KMS-11 (cell line): Measurements from ENCODE around the gene TDP1.

Source experiments
- H2AFZ ChIP-seq: fragments of 200-600 bp; sonication (generic); 2 replicates; pipeline ENCODE4 v1.6.1; 2016; ENCODE audit warnings: antibody characterized with exemption, mixed run types, low read depth
- H3K27ac ChIP-seq: fragments of 200-600 bp; sonication (generic); 2 replicates; pipeline ENCODE4 v1.6.1; 2016; ENCODE audit warnings: mild to moderate bottlenecking, mixed run types
- H3K27me3 ChIP-seq: fragments of 200-600 bp; sonication (generic); 2 replicates; pipeline ENCODE4 v1.6.1; 2017; ENCODE audit warnings: mild to moderate bottlenecking, low read depth, mixed run types, moderate library complexity; ENCODE audit not compliant: insufficient read depth
- H3K36me3 ChIP-seq: fragments of 200-600 bp; sonication (generic); 2 replicates; pipeline ENCODE4 v1.6.1; 2017; ENCODE audit warnings: mild to moderate bottlenecking, mixed run types; ENCODE audit not compliant: insufficient read depth
- H3K4me1 ChIP-seq: fragments of 200-600 bp; sonication (generic); 2 replicates; pipeline ENCODE4 v1.6.1; 2016; ENCODE audit warnings: mild to moderate bottlenecking, low read depth, mixed run types; ENCODE audit not compliant: poor library complexity, severe bottlenecking
- H3K4me2 ChIP-seq: fragments of 200-600 bp; sonication (generic); 2 replicates; pipeline ENCODE4 v1.7.0; 2016; ENCODE audit warnings: mild to moderate bottlenecking, mixed run types
- H3K4me3 ChIP-seq: fragments of 200-600 bp; sonication (generic); IDR thresholded peaks from 2 replicates; pipeline ENCODE4 v1.6.1; 2017; ENCODE audit warnings: low read depth, low read length, mixed read lengths; ENCODE audit not compliant: insufficient read depth
- H3K79me2 ChIP-seq: fragments of 200-600 bp; sonication (generic); 2 replicates; pipeline ENCODE4 v1.6.1; 2016; ENCODE audit warnings: low read depth, mixed run types; ENCODE audit not compliant: insufficient read depth
- H3K9ac ChIP-seq: fragments of 200-600 bp; sonication (generic); 2 replicates; pipeline ENCODE4 v1.6.1; 2016; ENCODE audit warnings: mild to moderate bottlenecking, mixed run types
- H4K20me1 ChIP-seq: fragments of 200-600 bp; sonication (generic); 2 replicates; pipeline ENCODE4 v1.6.1; 2016; ENCODE audit warnings: mild to moderate bottlenecking, mixed run types; ENCODE audit not compliant: insufficient read depth
- TF ChIP-seq, protein P1 (sequence below): fragments of 200-600 bp; sonication (generic); conservative IDR thresholded peaks from 2 replicates; pipeline ENCODE4 v1.6.1; 2017; ENCODE audit warnings: low read depth, mild to moderate bottlenecking, antibody characterized with exemption, low read length, moderate library complexity, mixed read lengths

The TDP1 gene

DNA sequence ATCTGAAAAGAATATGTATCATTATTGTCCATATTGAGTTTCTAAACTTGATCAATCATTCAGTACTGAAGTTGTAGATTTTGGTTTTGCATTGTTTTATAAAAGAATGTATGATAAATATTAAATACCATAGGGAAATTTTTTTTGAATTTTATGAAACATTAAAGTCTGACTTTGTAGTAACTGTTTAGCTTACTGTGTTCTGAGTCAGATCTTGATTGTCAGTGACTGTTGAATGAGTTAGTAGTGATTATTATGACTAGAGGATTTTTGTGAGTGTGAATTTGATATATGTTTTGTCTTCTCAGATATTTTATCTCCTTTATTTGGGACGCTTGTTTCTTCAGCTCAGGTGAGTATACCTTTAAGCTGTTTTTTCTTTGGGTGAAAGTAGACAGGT, 10.1 kb downstream of the TDP1 start:
- Histone ChIP-seq H3K36me3 (no peaks in the 10 kb centered on the region), H4K20me1 (no peaks in the 10 kb centered on the region), H2AFZ (no peak overlapping the region), H3K27ac (no peak overlapping the region), H3K4me3 (no peak overlapping the region), H3K79me2 (no peaks in the 10 kb centered on the region), H3K27me3 (no peaks in the 10 kb centered on the region), H3K9ac (no peak overlapping the region), H3K4me1 (peaks cover 3% of the 10 kb centered on the region), H3K4me2 (no peak overlapping the region)
- TF ChIP-seq, protein P1, sequence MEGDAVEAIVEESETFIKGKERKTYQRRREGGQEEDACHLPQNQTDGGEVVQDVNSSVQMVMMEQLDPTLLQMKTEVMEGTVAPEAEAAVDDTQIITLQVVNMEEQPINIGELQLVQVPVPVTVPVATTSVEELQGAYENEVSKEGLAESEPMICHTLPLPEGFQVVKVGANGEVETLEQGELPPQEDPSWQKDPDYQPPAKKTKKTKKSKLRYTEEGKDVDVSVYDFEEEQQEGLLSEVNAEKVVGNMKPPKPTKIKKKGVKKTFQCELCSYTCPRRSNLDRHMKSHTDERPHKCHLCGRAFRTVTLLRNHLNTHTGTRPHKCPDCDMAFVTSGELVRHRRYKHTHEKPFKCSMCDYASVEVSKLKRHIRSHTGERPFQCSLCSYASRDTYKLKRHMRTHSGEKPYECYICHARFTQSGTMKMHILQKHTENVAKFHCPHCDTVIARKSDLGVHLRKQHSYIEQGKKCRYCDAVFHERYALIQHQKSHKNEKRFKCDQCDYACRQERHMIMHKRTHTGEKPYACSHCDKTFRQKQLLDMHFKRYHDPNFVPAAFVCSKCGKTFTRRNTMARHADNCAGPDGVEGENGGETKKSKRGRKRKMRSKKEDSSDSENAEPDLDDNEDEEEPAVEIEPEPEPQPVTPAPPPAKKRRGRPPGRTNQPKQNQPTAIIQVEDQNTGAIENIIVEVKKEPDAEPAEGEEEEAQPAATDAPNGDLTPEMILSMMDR = no peak

DNA sequence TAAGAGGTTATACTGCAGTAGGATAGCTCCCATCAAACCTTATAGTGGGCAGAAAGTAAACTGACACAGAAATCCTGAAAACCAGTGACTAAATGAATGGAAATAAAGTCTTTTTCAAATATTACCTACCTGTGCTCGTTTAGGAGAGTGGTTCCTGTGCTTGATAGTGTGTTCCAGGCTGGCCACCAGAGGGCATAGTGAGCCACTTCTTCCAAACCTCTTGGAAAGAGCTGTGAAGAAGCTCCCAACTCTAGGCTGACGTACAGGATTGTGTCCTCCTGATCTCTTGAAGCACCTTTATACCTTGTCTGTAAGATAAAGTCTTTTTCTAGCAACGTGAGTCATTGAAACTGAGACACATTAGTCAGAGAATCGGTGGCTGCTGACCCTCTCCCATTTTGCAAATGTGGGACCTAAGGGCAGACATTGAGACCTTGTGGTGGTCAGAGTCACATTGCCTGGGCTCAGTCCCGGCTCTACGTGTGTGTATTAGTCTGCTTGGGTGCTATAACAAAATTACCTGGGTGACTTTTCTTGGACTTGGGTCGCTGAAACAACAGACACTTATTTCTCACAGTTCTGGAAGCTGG, 17.6 kb downstream of the TDP1 start:
- Histone ChIP-seq H2AFZ (no peak overlapping the region), H3K4me2 (no peak overlapping the region), H3K4me1 (no peaks in the 10 kb centered on the region), H3K27me3 (no peaks in the 10 kb centered on the region), H3K27ac (no peak overlapping the region), H3K9ac (no peak overlapping the region), H3K79me2 (no peaks in the 10 kb centered on the region), H3K36me3 (no peaks in the 10 kb centered on the region), H3K4me3 (no peak overlapping the region), H4K20me1 (no peaks in the 10 kb centered on the region)
- TF ChIP-seq, protein P1 = peak; percentile 81

DNA sequence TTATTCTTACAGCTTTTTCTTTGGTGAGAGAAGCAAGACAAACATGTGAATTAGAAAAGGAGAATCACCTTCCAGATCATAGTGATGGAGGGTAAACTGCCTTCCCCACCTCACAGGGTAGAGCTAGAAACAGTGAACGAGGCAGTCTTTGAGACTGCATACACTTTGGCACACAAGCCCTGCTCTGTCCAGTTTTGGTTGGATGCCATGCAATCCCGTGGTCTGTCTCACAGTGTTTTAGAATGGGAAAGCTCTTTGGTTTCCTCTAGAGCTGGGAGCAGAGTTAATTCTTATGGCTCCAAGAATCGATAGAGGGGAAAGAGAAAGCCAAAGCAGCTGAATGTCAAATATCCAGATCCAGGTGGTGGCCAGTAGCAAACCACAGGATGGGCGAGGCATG, 21.9 kb downstream of the TDP1 start:
- no peak overlapping the region for H2AFZ ChIP-seq
- H3K4me1 ChIP-seq = peaks cover 8% of the 10 kb centered on the region
- no peaks in the 10 kb centered on the region for H3K27me3 ChIP-seq
- H3K27ac ChIP-seq = no peak overlapping the region
- no peak overlapping the region for H3K9ac ChIP-seq
- H3K4me2 ChIP-seq = no peak overlapping the region
- H3K4me3 ChIP-seq = no peak overlapping the region
- H3K36me3 ChIP-seq = no peaks in the 10 kb centered on the region
- TF ChIP-seq, protein P1 = no peak
- H3K79me2 ChIP-seq = no peaks in the 10 kb centered on the region
- H4K20me1 ChIP-seq = no peaks in the 10 kb centered on the region

DNA sequence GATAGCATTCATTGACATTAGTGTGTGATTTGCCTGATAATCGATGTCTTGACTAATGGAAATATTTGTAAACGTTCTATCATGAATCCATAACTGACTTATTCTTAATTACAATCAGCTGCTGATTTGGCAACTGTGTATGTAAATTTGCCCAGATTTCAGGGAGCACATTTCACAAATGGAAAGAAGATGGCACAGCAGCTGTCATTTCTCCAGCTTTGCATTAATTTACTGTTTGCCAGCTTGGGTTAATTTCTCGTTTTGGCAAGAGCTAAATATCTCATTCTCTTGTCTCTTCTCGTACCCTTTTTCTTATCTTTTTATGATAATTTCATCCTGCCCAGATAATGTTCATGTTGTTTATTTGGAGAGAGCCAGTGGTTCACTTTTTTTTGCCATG, 22.9 kb downstream of the TDP1 start:
- H3K36me3 ChIP-seq = no peaks in the 10 kb centered on the region

More for the DNA sequence above, 22.9 kb downstream of the TDP1 start:
- Histone ChIP-seq H4K20me1 (no peaks in the 10 kb centered on the region), H3K27ac (no peak overlapping the region), H3K27me3 (no peaks in the 10 kb centered on the region), H2AFZ (no peak overlapping the region), H3K4me2 (no peak overlapping the region), H3K79me2 (no peaks in the 10 kb centered on the region), H3K9ac (no peak overlapping the region), H3K4me1 (peaks cover 18% of the 10 kb centered on the region), H3K4me3 (no peak overlapping the region)
- TF ChIP-seq, protein P1 = no peak
